GF-D8 (cell line): Measurements from ENCODE around the gene UCHL5.
"Not testable (repeated sequence)": the region's sequence is repeated elsewhere in the genome, so short reads cannot be mapped to it uniquely, and the experiment has no call there.

Source experiments
- DNase-seq: peaks from one replicate; lab custom pipeline; 2025; lab: John Stamatoyannopoulos, UW

Gene UCHL5

GRCh38 chr1:193065954-193066353 lies 6.8 kb upstream of the UCHL5 start:
- no peak for DNase-seq

- no peak for DNase-seq
Observed at GRCh38 chr1:193062698-193063463, 3.7 kb upstream of the UCHL5 start.

GRCh38 chr1:193060938-193061337 lies 1.8 kb upstream of the UCHL5 start:
- peak; percentile 34 for DNase-seq

DNA sequence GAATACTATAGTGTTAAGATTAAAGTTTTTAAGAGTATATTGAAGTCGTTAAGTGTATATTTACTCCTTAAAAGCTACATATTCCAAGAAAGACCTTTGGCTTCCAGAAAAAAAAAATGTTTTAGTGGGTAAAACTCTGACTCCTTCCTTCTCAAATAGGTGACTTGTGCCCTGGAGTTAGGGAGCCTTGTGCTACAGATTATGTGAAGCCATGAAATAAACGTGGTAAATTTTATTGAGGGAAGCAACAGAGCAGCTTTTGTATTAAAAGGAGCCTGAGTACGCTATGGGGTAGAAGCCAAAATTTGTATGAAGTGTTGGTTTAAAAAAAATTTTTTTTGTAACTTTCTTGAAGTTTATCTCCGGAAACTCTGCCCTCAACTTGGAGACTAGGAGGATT lies 1.2 kb upstream of the UCHL5 start:
- no peak for DNase-seq

DNA sequence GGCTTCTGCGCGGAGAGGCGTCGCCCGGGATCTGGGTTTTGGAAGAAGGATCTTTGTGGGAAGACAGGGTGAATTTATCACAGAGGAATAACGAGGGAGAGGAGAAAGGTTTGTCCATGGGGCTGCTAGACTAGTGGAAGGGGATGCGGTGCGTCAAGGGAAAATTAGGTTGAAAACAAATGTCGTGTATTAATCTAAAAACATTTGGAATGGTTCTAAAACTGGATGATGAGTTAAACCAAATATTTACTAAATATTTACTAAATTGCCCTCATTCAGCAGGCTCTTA lies 899 bp upstream of the UCHL5 start:
- DNase-seq: no peak

DNA sequence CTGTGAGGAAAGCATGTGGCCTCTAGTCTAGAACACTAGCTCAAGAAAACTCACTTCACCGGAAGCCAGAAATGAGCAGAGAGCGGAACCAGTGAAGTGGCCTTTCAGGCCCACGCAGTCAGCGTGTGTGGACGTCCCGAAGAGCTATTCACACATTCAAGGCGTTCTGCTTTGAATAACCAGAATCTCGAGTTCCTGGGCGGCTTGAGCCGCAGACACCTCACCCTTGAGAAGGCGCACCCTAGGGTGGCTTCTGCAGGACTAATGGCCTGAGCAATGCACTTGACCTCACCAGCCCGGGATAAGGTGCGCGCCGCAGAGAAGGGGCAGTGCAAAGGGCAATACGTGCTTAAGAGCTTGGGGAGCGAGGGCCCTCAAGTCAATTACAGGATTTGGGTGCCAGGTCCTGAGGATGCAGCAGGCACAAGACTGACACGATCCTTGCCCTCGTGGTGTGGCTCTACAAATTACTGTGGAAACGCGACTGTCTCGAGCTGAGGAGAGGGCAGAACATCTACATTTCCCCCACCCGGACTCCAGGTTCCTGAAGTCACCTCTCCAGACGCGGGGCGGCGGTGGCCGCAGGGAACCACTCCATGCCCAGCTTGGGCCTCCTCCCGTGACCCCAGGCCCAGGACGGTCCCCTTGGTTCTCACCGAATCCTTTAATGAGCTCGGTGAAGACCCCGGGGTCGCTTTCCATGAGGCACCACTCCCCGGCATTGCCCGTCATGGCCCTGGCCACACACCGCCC lies 455 bp downstream of the UCHL5 start:
- peak; percentile 58 for DNase-seq

DNA sequence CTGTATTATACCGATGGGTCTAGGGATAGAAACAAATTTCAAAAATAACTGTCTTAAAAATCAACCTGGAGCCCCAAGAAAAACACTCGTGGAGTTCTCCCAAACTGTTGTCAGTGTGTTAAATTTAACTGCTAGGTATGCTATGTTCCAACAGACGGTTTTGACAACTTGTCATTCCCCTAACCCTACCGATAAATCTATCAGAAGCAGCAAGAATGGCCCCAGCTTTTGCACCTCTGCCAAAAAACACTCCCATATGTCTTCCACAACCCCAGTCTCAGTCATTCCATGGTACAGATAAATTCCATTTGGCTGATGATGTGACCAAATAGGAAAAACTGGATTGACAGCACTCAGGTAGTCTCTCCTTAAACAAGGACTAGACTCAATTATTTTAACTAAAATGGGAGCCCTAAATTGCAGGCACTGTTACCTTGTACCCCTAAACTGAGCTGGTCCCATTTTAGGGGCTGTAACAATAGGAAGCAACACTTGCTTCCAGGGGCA lies 4.9 kb downstream of the UCHL5 start:
- no peak for DNase-seq

GRCh38 chr1:193048913-193049312 lies 10.2 kb downstream of the UCHL5 start:
- DNase-seq: not testable (repeated sequence)

DNA sequence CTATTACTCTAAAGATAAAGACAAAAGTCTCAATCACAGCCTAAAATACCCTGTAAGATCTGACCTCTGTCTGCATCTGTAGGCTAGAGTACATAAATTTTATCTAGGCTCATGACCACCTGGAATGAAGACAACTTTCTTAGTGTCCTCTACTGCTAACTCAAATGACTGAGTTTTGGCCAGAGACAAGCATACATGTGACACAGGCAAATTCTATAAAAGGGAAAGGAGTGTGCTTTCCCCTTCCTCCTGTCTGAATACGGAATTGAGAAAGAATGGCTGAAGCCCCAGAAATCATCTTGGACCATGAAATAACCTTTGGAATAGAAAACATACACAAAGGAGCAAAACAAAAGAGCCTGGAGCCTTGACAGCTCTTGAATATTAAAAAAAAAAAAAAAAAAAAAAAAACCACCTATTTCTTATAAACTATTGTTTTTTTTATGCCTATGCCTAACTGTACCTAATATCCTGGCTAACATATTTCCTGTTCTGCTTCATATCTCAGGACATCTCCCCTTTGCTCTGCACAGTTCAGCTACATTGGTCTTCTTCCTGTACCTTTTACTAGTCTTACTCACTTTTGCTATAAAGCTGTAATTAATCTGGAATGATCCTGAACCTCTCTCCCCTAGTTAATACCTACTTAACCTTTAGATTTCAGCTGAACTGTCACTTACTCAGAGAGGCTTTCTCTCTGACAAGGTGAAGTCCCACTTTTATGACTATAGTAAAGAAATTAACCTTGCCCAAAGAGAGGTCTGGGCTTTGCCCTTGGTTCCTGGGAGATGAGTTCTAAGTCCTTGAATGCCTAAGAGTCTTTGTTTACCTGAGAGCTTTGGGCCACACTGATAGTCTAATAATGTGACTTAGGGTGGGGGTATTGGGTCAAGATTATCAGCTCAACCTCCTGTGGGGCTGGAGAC lies 16.1 kb downstream of the UCHL5 start:
- DNase-seq: no peak

GRCh38 chr1:193040011-193040410 lies 19.1 kb downstream of the UCHL5 start:
- DNase-seq: no peak

GRCh38 chr1:193036337-193037047 lies 22.7 kb downstream of the UCHL5 start:
- no peak for DNase-seq

DNA sequence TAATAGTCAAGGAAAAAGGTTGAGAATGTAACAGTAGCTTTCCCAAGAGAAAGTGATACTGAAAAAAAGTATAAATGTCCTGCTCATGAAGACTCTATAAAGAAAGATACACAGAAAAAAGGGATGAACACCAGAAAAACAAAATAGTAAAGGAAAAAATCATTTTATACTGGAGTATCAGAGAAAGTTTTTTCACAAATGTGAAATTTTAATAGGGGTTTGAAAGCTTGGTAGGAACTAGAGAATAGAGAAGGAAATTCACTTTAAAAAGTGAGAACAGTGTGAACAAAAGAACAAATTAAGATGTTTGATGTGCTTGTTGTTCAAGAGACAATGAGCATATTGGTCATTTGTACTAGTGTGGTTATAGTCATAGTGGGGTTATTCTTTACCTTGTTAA lies 25.6 kb downstream of the UCHL5 start:
- no peak for DNase-seq

DNA sequence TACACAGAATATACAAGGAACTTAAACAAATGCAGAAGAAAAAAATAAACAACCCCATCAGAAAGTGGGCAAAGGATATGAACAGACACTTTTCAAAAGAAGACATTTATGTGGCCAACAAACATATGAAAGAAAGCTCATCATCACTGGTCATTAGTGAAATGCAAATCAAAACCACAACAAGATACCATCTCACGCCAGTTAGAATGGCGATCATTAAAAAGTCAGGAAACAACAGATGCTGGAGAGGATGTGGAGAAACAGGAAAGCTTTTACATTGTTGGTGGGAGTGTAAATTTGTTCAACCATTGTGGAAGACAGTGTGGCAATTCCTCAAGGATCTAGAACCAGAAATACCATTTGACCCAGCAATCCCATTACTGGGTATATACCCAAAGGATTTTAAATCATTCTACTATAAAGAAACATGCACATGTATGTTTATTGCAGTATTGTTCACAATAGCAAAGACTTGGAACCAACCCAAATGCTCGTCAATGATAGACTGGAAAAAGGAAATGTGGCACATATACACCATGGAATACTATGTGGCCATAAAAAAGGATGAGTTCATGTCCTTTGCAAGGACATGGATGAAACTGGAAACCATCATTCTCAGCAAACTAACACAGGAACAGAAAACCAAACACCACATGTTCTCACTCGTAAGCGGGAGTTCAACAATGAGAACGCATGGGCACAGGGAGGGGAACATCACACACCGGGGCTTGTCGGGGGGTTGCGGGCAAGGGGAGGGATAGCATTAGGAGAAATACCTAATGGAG lies 26.3 kb downstream of the UCHL5 start:
- DNase-seq: peak; percentile 7

- DNase-seq: no peak
Observed at GRCh38 chr1:193031431-193031830, 27.7 kb downstream of the UCHL5 start.

- DNase-seq: no peak
Observed at GRCh38 chr1:193030280-193030679, 28.9 kb downstream of the UCHL5 start.

DNA sequence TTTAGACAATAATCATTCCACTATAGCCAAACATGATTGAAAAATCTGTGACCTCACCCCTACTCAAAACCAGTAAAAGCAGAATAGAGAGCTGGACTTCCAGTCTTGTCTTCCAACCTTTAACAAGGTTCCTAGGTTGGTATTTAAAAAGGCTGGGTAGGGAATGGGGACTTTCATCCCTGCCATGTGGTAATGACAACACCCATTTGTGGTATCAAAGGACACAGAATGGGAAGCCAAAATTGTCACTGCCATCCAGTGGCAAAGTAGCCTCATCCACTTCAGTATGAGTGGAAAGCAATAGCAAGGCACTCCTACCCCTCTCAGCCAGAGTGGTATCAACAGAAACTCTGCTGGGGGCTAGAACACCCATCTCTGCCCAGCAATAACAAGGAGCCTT lies 33.9 kb downstream of the UCHL5 start:
- no peak for DNase-seq

DNA sequence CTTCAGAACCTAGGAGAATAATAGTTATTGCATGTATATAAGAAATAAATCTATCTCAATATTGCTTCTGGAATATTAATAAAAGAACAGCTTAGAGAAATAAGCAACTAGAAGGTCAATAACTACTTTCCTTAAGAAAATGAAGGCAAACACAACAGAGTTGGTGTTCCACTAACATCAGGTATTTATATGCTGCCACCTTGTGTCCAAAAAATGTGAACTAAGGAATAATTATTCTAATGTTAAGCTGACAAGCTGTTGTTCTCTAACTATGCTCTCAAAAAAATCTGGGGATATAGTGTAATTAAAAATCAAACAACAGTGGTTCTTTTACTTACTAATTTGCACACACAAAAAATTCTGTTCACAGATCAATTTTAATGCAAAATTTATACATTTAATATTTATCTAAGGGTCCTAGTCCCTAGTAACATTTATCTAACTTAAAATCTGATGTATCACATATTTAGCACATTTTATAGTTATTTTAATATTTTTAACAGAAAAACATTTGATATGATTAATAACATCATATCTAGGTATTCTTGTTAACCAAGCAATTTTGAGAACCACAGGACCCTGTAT lies 39.6 kb downstream of the UCHL5 start:
- DNase-seq: no peak

DNA sequence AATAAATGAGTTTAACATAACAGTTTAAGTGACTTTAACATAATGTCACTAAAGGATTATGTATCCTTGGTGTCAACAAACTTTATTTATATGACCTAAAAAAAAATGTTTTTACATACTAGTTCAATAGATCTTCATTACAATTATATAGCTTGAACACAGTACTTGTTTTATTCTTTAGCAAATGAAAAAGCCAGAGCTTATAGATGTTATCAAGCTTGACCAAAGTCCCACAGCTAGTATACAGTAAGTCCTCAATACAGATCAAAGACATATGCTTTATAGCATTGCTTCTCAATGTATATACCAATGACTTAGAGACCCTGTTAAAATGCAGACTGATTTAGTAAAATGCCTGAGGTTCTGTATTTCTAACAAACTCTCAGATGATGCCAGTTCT lies 42.4 kb downstream of the UCHL5 start:
- DNase-seq: no peak

- DNase-seq: no peak
Observed at GRCh38 chr1:193014400-193014799, 44.8 kb downstream of the UCHL5 start.

DNA sequence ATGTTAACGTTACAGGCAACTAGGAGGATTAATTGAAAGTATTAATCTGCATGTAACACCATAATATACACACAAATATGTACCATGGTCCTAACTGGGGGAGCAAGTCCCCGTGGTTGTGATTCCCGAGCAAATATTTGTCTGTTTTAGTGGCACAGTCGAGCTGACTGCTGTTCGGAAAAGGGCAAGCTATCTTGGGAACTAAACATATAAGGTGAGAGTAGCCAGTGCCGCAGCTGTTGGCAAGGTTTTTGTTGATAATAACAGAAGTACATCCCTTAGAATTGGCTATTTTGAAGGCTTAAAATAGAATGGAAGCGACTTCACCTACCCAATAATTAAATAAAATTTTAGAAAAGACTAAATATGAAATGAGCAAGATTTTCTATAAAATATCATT lies 45.5 kb downstream of the UCHL5 start:
- DNase-seq: no peak

- DNase-seq: no peak
Observed at GRCh38 chr1:193013005-193013404, 46.2 kb downstream of the UCHL5 start.
